ENCODE results near the gene CSNK1G1. TPM values are rescaled to one million over a fixed set of nuclear protein-coding genes. Genes with fewer than 3 reads are reported as not detected.

The CSNK1G1 gene
- polyA plus RNA-seq, 1 donor from 2014 or later, result 18.9 TPM

DNA sequence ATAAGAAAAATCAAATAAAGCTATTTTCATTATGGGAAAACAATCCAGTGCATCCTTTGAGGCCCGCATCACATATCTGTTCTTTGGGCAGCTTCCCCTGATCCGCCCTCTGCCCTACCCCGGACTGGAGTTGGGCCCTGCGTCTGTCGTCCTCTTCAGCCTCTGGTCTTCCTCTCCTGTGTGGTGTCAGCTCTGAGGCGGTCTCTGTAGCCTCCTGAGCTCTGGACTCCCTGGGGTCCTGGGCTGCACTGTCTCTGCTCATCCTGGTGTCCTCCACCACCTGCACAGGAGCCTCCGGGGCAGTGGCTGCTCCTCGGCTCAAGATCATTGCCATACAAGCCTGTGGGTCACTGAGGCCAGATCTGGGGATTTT lies 211.8 kb downstream of the CSNK1G1 start:
- TF ChIP-seq RAD21 (conservative IDR thresholded peaks at IDR 0.05) (no peak), TAF1 (IDR thresholded peaks at IDR 0.05; ENCODE audit: low read depth) (no peak), POLR2AphosphoS5 (IDR thresholded peaks at IDR 0.05) (no peak), EZH2 (IDR thresholded peaks at IDR 0.05; ENCODE audit: borderline replicate concordance, insufficient read depth, low read length, poor library complexity, severe bottlenecking) (no peak), MXI1 (conservative IDR thresholded peaks at IDR 0.05; ENCODE audit: poor library complexity, severe bottlenecking) (no peak), SMC3 (conservative IDR thresholded peaks at IDR 0.05; ENCODE audit: poor library complexity) (no peak), EP300 (conservative IDR thresholded peaks at IDR 0.05; ENCODE audit: poor library complexity, severe bottlenecking) (no peak)
- TF ChIP-seq, protein P1, sequence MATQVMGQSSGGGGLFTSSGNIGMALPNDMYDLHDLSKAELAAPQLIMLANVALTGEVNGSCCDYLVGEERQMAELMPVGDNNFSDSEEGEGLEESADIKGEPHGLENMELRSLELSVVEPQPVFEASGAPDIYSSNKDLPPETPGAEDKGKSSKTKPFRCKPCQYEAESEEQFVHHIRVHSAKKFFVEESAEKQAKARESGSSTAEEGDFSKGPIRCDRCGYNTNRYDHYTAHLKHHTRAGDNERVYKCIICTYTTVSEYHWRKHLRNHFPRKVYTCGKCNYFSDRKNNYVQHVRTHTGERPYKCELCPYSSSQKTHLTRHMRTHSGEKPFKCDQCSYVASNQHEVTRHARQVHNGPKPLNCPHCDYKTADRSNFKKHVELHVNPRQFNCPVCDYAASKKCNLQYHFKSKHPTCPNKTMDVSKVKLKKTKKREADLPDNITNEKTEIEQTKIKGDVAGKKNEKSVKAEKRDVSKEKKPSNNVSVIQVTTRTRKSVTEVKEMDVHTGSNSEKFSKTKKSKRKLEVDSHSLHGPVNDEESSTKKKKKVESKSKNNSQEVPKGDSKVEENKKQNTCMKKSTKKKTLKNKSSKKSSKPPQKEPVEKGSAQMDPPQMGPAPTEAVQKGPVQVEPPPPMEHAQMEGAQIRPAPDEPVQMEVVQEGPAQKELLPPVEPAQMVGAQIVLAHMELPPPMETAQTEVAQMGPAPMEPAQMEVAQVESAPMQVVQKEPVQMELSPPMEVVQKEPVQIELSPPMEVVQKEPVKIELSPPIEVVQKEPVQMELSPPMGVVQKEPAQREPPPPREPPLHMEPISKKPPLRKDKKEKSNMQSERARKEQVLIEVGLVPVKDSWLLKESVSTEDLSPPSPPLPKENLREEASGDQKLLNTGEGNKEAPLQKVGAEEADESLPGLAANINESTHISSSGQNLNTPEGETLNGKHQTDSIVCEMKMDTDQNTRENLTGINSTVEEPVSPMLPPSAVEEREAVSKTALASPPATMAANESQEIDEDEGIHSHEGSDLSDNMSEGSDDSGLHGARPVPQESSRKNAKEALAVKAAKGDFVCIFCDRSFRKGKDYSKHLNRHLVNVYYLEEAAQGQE (IDR thresholded peaks at IDR 0.05; ENCODE audit: borderline replicate concordance), result no peak
- TF ChIP-seq, protein P2, sequence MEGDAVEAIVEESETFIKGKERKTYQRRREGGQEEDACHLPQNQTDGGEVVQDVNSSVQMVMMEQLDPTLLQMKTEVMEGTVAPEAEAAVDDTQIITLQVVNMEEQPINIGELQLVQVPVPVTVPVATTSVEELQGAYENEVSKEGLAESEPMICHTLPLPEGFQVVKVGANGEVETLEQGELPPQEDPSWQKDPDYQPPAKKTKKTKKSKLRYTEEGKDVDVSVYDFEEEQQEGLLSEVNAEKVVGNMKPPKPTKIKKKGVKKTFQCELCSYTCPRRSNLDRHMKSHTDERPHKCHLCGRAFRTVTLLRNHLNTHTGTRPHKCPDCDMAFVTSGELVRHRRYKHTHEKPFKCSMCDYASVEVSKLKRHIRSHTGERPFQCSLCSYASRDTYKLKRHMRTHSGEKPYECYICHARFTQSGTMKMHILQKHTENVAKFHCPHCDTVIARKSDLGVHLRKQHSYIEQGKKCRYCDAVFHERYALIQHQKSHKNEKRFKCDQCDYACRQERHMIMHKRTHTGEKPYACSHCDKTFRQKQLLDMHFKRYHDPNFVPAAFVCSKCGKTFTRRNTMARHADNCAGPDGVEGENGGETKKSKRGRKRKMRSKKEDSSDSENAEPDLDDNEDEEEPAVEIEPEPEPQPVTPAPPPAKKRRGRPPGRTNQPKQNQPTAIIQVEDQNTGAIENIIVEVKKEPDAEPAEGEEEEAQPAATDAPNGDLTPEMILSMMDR (IDR thresholded peaks at IDR 0.05; ENCODE audit: poor library complexity, severe bottlenecking), result no peak
- Histone ChIP-seq H3K27me3 (ENCODE audit: insufficient read depth, low read depth, low read length) (no peaks in the 10 kb centered on the region), H3K4me2 (ENCODE audit: low read length) (no peak overlapping the region), H3K36me3 (ENCODE audit: insufficient read depth, low read length) (no peaks in the 10 kb centered on the region), H4K20me1 (ENCODE audit: insufficient read depth) (no peaks in the 10 kb centered on the region), H3K9me2 (ENCODE audit: insufficient read depth, low read length) (no peaks in the 10 kb centered on the region), H3K4me3 (ENCODE audit: low read length) (no peak overlapping the region), H3K9ac (ENCODE audit: low read length) (no peak overlapping the region), H3K9me3 (ENCODE audit: low read length) (no peaks in the 10 kb centered on the region), H3K27ac (ENCODE audit: low read length) (no peak overlapping the region), H3F3A (ENCODE audit: insufficient read depth, low read length, poor library complexity, severe bottlenecking) (no peaks in the 10 kb centered on the region), H2AFZ (ENCODE audit: low read depth, low read length) (no peak overlapping the region), H3K79me2 (replicated peaks; ENCODE audit: insufficient read depth, low read length) (no peaks in the 10 kb centered on the region)

DNA sequence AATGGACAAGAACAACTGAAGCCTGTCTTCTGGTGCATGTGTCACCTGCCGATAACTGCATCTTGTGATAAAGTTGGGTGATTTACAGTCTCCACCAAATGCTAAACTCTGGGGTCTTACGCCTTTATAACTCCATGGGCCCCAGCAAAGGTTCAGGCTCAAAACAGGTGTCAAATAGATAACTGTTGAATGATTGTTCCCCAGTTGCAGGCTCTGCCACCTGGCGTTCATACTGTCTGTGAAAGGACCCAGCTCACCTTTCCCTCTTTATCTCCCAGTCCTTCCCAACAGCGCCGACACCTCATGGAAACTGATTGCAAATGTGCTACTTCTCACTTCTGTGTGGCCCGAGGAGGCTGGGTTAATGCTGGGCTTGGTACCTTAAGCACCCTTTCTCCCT lies 212.7 kb downstream of the CSNK1G1 start:
- no peaks in the 10 kb centered on the region for H4K20me1 ChIP-seq (ENCODE audit: insufficient read depth)
- no peaks in the 10 kb centered on the region for H3K27me3 ChIP-seq (ENCODE audit: insufficient read depth, low read depth, low read length)
- no peak overlapping the region for H3K4me2 ChIP-seq (ENCODE audit: low read length)
- no peaks in the 10 kb centered on the region for H3F3A ChIP-seq (ENCODE audit: insufficient read depth, low read length, poor library complexity, severe bottlenecking)
- no peak overlapping the region for H3K27ac ChIP-seq (ENCODE audit: low read length)
- H3K79me2 ChIP-seq (replicated peaks; ENCODE audit: insufficient read depth, low read length), result no peaks in the 10 kb centered on the region
- H3K9me3 ChIP-seq (ENCODE audit: low read length), result no peaks in the 10 kb centered on the region
- TF ChIP-seq MXI1 (conservative IDR thresholded peaks at IDR 0.05; ENCODE audit: poor library complexity, severe bottlenecking), result no peak
- TF ChIP-seq RAD21 (conservative IDR thresholded peaks at IDR 0.05), result no peak
- TF ChIP-seq EP300 (conservative IDR thresholded peaks at IDR 0.05; ENCODE audit: poor library complexity, severe bottlenecking), result no peak
- no peak for TF ChIP-seq POLR2AphosphoS5 (IDR thresholded peaks at IDR 0.05)
- TF ChIP-seq SMC3 (conservative IDR thresholded peaks at IDR 0.05; ENCODE audit: poor library complexity), result no peak
- TF ChIP-seq, protein P2 (IDR thresholded peaks at IDR 0.05; ENCODE audit: poor library complexity, severe bottlenecking), result no peak
- TF ChIP-seq, protein P1 (IDR thresholded peaks at IDR 0.05; ENCODE audit: borderline replicate concordance), result no peak
- no peak for TF ChIP-seq TAF1 (IDR thresholded peaks at IDR 0.05; ENCODE audit: low read depth)
- no peak for TF ChIP-seq EZH2 (IDR thresholded peaks at IDR 0.05; ENCODE audit: borderline replicate concordance, insufficient read depth, low read length, poor library complexity, severe bottlenecking)
- no peak overlapping the region for H3K9ac ChIP-seq (ENCODE audit: low read length)
- H3K9me2 ChIP-seq (ENCODE audit: insufficient read depth, low read length), result no peaks in the 10 kb centered on the region
- H3K4me3 ChIP-seq (ENCODE audit: low read length), result no peak overlapping the region
- no peak overlapping the region for H2AFZ ChIP-seq (ENCODE audit: low read depth, low read length)
- H3K36me3 ChIP-seq (ENCODE audit: insufficient read depth, low read length), result peaks cover 3% of the 10 kb centered on the region
